MCF 10A (cell line): Measurements from ENCODE around the gene RIC8B. TPM values are rescaled to one million over a fixed set of nuclear protein-coding genes. Genes with fewer than 3 reads are reported as not detected.

ENCODE experiments used
- BruUV-seq: library from RNA; stranded (reverse); fragments of 400-500 nt; replicated peaks from 2 replicates; lab custom pipeline; 2021; lab: Mats Ljungman, UMichigan
- CTCF ChIA-PET: fragments of 300-600 bp; sonication (Branson Sonifier 250); formaldehyde crosslinking; extraction: SDS; loops from one replicate; lab custom pipeline; 2021; ENCODE audit warnings: antibody characterized with exemption, inconsistent platforms; lab: Yijun Ruan, JAX
- POLR2A ChIA-PET: fragments of 300-600, 350-650 bp; sonication (Branson Sonifier 250); formaldehyde crosslinking; extraction: SDS; loops from one replicate; lab custom pipeline; 2020; ENCODE audit warnings: antibody characterized with exemption, inconsistent platforms; lab: Yijun Ruan, JAX
- DNase-seq: peaks from one replicate; pipeline ENCODE4 v3.0.0-alpha.2; 2018; ENCODE audit not compliant: unreplicated experiment
- H3K27ac Mint-ChIP-seq: one replicate; pipeline ENCODE4 v1.8.0; 2022; ENCODE audit warnings: mild to moderate bottlenecking, low read depth, mixed read lengths; ENCODE audit not compliant: unreplicated experiment
- H3K27me3 Mint-ChIP-seq: one replicate; pipeline ENCODE4 v1.8.0; 2022; ENCODE audit warnings: mixed read lengths; ENCODE audit not compliant: insufficient read depth, unreplicated experiment
- H3K36me3 Mint-ChIP-seq: one replicate; pipeline ENCODE4 v1.8.0; 2022; ENCODE audit warnings: mild to moderate bottlenecking, moderate library complexity, mixed read lengths; ENCODE audit not compliant: insufficient read depth, unreplicated experiment
- H3K4me1 Mint-ChIP-seq: one replicate; pipeline ENCODE4 v1.8.0; 2022; ENCODE audit warnings: mixed read lengths; ENCODE audit not compliant: insufficient read depth, unreplicated experiment
- H3K4me3 Mint-ChIP-seq: one replicate; pipeline ENCODE4 v1.8.0; 2022; ENCODE audit warnings: mild to moderate bottlenecking, moderate library complexity, mixed read lengths; ENCODE audit not compliant: unreplicated experiment
- H3K9me3 Mint-ChIP-seq: one replicate; pipeline ENCODE4 v1.8.0; 2022; ENCODE audit warnings: mixed read lengths; ENCODE audit not compliant: unreplicated experiment
- CTCF ChIP-seq: fragments of 200-600 bp; IDR thresholded peaks from one replicate; pipeline ENCODE4 v1.8.0; 2022; ENCODE audit warnings: antibody characterized with exemption, mild to moderate bottlenecking; ENCODE audit not compliant: unreplicated experiment
- intact Hi-C: fragments of 100-400 bp; cut with micrococcal nuclease; formaldehyde crosslinking; loops from 2 replicates; pipeline ENCODE4 v1.14.1; 2022
- total RNA-seq: library from RNA; stranded (reverse); gene quantifications from 2 replicates; pipeline ENCODE4 v1.2.3, GENCODE V29; 2022

The RIC8B gene
- total RNA-seq, 1 experiment from 2014 or later = 10.0 TPM

GRCh38 chr12:106744600-106744999 lies 29.9 kb upstream of the RIC8B start:
- ChIA-PET CTCF (no interaction called here), POLR2A (interaction anchor here (0.6 kb wide), 1 partner anchor 13 kb away, joined by 3 read pairs; no protein-coding TSS in a partner anchor)
- intact Hi-C loops = no loop called here
- TF ChIP-seq CTCF = no peak
- Mint-ChIP-seq H3K36me3 (no peaks in the 10 kb centered on the region), H3K9me3 (no peaks in the 10 kb centered on the region), H3K4me1 (no peaks in the 10 kb centered on the region), H3K27ac (no peak overlapping the region), H3K4me3 (no peak overlapping the region), H3K27me3 (peaks cover 31% of the 10 kb centered on the region)
- DNase-seq = no peak
- BruUV-seq = no TSS peak

- H3K27ac Mint-ChIP-seq = no peak overlapping the region
- intact Hi-C loops = no loop called here
Observed at GRCh38 chr12:106745181-106745745, 29.2 kb upstream of the RIC8B start.

GRCh38 chr12:106747973-106748436 lies 26.5 kb upstream of the RIC8B start:
- intact Hi-C loops = no loop called here
- CTCF ChIA-PET = interaction anchor here (0.6 to 1.2 kb wide), 2 partner anchors 83 to 169 kb away, joined by 3 to 4 read pairs; no protein-coding TSS in a partner anchor
- no TSS peak for BruUV-seq
- TF ChIP-seq CTCF = no peak
- H3K4me3 Mint-ChIP-seq = no peak overlapping the region
- no peak for DNase-seq
- H3K4me1 Mint-ChIP-seq = no peaks in the 10 kb centered on the region
- POLR2A ChIA-PET = no interaction called here
- no peaks in the 10 kb centered on the region for H3K36me3 Mint-ChIP-seq
- H3K27me3 Mint-ChIP-seq = peaks cover 26% of the 10 kb centered on the region
- no peaks in the 10 kb centered on the region for H3K9me3 Mint-ChIP-seq
- H3K27ac Mint-ChIP-seq = no peak overlapping the region

More at GRCh38 chr12:106745181-106745745, 29.2 kb upstream of the RIC8B start:
- ChIA-PET POLR2A (no interaction called here), CTCF (no interaction called here)
- Mint-ChIP-seq H3K4me1 (no peaks in the 10 kb centered on the region), H3K36me3 (no peaks in the 10 kb centered on the region), H3K4me3 (no peak overlapping the region), H3K9me3 (no peaks in the 10 kb centered on the region), H3K27me3 (peaks cover 31% of the 10 kb centered on the region)
- TF ChIP-seq CTCF = no peak
- no peak for DNase-seq
- no TSS peak for BruUV-seq

- H3K36me3 Mint-ChIP-seq = no peaks in the 10 kb centered on the region
- BruUV-seq = no TSS peak
- no peaks in the 10 kb centered on the region for H3K4me1 Mint-ChIP-seq
- no peak for TF ChIP-seq CTCF
- CTCF ChIA-PET = no interaction called here
- intact Hi-C loops = no loop called here
- H3K27ac Mint-ChIP-seq = no peak overlapping the region
- no peaks in the 10 kb centered on the region for H3K9me3 Mint-ChIP-seq
- H3K27me3 Mint-ChIP-seq = peaks cover under 1% of the 10 kb centered on the region
- no peak overlapping the region for H3K4me3 Mint-ChIP-seq
- no peak for DNase-seq
- POLR2A ChIA-PET = interaction anchor here (0.6 kb wide), 1 partner anchor 16 kb away, joined by 3 read pairs; no protein-coding TSS in a partner anchor
Observed at GRCh38 chr12:106750524-106750923, 24.0 kb upstream of the RIC8B start.
